GM21723 (cell line): Measurements from ENCODE around the gene GTF2IRD1.

Experiments used
- ATAC-seq: cut with Tn5 transposase; IDR thresholded peaks from one replicate; pipeline ENCODE4 v1.9.1; 2021; ENCODE audit warnings: mild to moderate bottlenecking, moderate library complexity; ENCODE audit not compliant: unreplicated experiment

GTF2IRD1 gene

DNA sequence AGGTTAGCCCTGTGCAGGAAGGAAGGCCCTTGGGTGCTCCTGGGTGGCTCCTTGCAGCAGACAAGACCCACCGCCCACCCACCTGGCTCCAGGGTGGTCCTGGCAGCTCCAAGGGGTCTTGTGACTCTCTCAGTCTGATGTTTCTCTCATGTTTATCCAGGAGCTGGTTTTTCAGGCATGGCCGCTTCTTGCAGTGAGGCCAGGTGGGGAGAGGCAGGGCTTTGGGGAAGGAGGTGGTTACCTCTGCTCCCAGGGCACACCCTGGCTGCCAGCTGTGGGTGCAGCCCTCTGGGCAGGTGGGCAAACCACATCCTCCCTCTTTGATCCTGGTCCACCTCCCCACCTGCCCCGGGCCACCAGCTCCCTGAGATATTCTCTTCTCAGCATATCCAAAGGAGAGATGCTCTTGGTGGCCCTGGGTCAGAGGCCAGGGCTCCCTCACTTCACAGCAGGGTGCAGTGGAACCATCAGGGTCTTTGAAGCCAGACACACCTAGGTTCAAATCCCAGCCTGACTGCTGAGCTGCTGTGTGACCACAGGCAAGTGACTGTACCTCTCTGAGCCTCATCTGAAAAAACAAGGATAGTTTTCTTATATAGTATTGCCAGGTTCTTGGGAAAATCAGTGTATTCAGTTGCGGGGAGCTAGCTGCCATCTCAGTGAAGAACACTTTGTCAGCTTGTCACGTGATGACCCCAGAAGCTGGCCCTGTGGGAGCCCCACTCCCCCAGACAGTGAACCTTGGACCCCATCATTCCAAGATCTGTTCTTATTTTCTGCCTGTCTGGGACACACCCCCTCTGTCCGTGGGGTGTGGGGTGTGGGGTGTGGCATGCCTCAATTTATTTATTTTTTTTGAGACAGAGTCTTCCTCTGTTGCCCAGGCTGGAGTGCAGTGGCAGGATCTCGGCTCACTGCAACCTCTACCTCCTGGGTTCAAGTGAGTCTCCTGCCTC lies 11.5 kb downstream of the GTF2IRD1 start:
- ATAC-seq = no peak

- no peak for ATAC-seq
Measured at GRCh38 chr7:74466196-74466813, 12.6 kb downstream of the GTF2IRD1 start.

GRCh38 chr7:74467876-74468275 lies 14.2 kb downstream of the GTF2IRD1 start:
- ATAC-seq = no peak

DNA sequence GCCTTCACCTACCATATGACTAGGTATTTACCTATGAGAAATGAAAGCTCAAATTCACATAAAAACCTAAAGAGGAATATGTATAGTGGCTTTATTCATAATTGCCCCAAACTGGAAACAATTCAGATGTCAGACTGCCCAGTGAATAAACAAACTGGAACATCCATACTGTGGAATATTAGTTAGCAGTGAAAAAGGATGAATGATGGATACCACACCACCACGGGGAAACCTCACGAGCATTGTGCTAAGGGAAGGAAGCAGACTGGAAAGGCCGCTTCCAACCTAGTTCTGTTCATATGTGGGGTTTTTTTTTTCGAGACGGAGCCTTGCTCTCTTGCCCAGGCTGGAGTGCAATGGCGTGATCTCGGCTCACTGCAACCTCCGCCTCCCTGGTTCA lies 16.8 kb downstream of the GTF2IRD1 start:
- ATAC-seq = no peak

DNA sequence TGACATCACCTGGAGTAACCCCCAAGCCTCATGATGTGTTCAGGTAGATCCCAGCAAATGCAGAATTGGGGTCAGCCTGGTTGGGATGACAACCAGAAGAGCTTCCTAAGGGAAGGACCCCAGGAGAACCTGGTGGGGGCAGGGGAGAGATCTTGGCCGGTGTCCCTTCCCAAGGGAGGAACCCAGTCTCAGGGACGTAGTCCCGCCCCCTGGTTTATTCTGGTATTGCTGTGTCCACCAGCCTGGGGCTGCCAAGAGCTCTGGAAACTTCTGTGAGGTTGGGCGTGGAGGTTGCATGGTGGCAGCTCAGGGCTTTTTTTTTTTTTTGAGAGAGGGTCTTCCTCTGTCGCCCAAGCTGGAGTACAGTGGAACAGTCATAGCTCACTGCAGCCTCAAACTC lies 19.4 kb downstream of the GTF2IRD1 start:
- no peak for ATAC-seq

- ATAC-seq = no peak
Measured at GRCh38 chr7:74474271-74474865, 20.7 kb downstream of the GTF2IRD1 start.

DNA sequence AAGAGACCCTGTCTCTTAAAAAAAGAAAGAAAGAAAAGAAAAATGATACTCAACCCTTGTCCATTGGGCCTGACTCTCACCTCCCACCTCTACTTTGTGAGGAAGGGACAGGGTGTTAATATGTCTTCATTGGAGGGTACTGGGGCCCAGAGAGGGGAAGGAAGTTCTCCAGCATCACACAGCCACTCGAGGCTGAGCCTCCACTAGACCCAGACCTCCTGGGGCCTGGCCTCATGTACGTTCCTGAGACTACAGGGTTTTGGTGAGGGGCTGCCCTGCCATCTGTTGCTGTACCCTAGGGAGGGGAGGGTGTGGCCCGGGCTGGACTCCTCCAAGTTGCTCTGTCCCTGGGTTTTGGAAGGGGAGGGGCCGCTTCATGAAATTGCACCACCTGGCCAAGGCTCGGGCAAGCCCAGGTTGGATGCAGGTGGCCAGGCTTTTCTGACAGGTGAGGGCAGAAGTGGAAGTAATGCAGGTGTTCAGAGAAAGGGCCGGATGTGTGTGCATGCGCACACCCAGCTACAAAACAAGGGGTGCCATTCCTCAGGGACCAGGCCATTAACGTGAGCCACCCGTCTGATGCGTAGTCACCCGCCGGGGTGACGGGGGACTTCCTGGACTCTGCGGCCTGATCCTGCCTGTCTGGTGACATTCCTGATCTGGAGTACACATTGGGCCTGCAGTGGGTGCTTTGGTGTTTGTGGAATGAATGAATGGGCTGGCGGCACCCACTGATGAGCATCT lies 21.7 kb downstream of the GTF2IRD1 start:
- ATAC-seq = no peak

DNA sequence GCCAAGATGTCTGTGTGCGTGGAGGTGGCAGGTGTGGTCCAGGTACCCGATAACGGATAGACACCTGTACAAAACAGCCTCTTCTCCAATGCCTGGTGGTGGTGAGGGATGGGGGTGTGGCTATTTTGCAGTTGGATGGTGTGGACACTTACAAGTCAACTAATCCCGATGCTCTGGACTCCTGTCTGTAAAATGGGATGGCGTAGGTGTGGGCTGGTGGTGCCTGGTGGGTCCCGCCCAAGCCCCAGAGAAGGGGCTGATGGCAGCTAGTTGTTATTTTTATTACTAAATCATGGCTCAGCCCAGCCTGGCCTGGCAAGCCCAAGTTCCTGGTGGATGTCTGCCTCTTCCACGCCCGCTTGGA lies 22.3 kb downstream of the GTF2IRD1 start:
- no peak for ATAC-seq

- ATAC-seq = no peak
Measured at GRCh38 chr7:74476626-74477025, 22.9 kb downstream of the GTF2IRD1 start.

GRCh38 chr7:74478671-74479065 lies 25.0 kb downstream of the GTF2IRD1 start:
- ATAC-seq = no peak

DNA sequence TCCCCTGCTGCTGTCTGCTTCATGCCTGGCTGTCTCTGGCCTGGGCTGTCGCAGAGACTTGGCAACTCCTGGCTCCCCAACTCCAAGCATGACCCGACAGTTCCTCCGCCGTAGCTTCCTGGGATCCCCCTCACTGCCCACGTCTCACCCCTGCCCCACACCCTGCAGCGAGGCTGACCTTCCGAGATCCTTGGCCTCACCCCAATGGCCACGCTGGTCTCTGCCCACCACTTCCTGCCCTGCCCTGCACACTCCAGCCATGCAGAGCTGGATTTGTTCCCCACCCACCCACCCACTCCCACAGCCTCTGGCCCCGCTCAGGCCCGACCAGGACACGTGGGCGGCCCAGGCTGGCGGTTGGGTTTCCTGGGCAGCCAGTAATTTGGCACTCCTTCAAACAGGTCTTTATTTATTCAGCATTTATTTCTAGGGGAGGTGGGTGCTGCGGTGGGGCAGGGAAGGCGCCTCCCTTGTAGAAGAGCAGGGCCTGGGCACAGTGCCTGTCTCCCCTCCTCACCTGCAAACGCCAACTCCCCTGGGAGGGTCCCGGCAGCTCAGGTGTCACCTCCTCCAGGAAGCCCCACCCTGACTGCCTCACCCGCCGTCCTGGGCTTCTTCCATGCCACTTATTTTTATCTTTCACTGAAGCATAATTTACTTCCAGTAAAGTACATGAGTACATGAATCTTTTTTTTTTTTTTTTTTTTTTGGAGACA lies 25.5 kb downstream of the GTF2IRD1 start:
- no peak for ATAC-seq

DNA sequence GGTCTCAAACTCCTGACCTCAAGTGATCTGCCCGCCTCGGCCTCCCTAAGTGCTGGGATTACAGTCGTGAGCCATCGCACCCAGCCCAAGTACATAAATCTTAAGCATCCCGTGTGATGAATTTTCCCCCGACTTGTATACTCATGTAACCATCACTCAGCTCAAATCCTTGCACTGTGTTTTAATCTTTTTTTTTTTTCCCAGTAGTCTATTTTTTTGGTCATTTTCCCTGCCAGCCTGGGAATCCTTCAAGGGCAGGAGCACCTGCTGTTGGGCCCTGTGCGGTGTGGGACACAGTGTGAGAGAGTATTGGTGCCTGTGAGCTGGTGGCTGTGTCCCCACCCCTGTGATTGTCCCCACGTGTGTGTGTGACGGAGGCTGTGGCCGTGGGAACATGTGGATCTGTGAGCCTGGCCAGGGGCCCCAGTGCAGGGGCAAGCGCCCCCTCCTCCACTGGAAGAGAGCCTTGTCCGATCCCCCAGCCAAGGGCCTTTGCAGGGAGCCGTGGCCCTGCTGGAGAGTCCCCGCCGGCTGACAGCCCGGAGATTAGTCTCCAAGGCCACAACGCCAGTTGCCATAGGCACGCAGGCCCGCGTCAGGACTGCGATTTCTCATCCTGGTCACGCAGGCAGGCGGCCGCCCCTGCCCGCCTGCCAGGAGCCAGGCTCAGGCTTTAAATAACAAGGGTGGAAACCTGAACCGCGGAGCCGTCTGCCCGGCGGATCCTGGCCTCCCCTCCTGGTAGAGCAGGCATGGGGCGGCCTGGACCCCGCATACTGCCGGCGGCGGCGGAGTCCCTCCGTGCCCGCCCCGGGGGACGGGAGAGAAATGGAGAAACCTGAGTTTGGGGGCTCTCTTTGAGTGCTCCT lies 26.5 kb downstream of the GTF2IRD1 start:
- ATAC-seq = no peak

DNA sequence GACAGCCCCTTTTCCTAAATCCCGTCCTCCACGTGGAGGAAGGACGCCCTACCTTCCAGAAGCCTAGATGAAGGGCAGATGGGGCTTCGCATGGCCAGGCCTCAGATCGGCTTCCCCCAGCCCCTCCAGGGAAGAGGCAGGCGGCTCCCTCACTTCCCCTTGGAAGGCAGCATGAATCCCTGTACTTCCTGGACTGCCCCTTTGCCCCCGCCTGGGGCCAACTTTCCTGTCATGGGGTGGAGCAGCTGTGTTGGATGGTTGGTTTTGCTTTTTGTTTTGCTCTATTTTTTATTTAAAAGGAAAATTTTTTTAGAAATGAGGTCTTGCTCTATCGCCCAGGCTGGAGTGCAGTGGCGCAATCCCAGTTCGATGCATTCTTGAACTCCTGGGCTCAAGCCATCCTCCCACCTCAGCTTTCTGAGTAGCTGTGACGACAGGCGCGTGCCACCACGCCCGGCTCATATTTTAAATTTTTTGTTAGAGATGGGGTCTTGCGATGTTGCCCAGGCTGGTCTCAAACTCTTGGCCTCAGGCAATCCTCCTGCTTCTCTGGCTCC lies 27.2 kb downstream of the GTF2IRD1 start:
- no peak for ATAC-seq

GRCh38 chr7:74481458-74482196 lies 27.9 kb downstream of the GTF2IRD1 start:
- ATAC-seq = no peak

- no peak for ATAC-seq
Measured at GRCh38 chr7:74482197-74482467, 28.4 kb downstream of the GTF2IRD1 start.

DNA sequence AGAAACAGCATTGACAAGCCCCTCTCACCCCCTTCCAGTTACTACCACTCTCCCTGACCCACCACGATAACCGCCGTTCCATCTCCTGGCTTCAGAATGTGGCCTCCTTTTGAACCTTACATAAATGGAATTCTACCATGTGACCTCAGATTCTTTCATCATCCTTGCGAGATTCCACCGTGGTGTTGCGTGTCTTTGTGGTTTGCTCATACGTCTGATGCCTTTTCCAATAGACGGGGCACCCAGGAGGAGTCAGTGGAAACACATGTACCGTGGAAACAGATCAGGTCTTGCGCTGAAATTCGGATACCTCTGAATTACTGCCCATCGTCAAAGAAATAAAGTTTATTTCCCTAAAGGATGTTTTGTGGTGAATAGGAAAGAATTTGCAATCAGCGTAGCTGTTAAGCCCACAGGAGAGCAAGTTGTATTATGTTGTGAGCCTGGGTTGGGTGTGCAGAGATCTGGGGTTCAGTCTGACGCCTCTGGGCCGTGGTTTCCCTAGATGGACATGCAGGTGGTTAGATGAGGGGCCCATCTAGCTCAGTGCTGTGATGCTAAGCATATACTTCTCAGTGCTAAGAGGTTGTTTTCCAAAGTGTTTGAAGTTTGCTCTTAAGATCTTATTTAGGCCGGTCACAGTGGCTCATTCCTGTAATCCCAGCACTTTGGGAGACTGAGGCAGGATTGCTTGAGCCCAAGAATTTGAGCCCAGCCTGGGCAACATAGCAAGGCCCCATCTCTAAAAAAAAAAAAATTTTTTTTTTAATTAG lies 29.1 kb downstream of the GTF2IRD1 start:
- no peak for ATAC-seq

- ATAC-seq = no peak
Measured at GRCh38 chr7:74483402-74484336, 30.0 kb downstream of the GTF2IRD1 start.
